Ramos (cell line): Measurements from ENCODE around the gene NFKB2.

Experiments used
- in situ Hi-C: fragments of 300-500 bp; cut with MboI; formaldehyde crosslinking; loops from one replicate; pipeline ENCODE4 v1.14.3; 2022; ENCODE audit warnings: low sequenced_read_pairs; ENCODE audit not compliant: unreplicated experiment

The NFKB2 gene

DNA sequence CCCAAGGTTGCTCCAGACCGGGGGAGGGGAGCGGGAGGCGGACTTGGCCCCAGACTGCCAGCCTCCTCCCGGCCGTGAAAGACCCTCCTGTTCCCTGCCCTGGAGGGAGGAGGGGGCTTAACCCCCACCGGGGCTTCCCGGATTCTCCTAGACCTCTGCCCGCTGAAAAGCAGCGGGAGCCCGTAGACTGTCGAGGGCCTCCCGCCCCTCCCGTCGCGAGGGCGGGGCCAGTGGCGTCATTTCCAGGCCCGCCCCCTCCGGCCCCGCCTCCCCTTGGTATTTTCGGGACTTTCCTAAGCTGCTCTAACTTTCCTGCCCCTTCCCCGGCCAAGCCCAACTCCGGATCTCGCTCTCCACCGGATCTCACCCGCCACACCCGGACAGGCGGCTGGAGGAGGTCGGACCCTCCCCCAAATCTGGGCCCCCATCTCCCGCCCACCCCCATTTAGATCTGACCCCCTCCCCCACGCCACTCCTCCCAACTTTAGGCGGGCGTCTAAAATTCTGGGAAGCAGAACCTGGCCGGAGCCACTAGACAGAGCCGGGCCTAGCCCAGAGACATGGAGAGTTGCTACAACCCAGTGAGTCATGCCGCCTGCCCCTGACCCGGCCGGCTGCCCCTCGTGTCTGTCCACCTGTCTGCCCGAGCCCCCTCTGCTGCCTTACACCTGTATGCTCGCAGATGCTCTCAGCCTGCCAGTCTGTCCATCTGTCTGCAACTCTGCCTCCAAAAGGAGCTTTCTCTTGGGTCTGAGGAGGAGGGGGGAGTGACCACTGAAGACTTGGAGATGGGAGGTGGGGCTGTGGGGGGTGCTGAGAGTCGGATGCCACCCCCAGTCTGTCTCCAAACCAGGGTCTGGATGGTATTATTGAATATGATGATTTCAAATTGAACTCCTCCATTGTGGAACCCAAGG lies at the start of gene NFKB2:
NFKB2 (plus strand) TSS at position 306 of the 917 bp plus-strand sequence; CDS start at position 561, 255 bp downstream.
- in situ Hi-C loops: loop anchor here (10.0 kb wide), 1 partner anchor 189 kb away; no protein-coding TSS in a partner anchor

GRCh38 chr10:102347236-102347828 lies 48.2 kb upstream of the NFKB2 start:
- in situ Hi-C loops: no loop called here

DNA sequence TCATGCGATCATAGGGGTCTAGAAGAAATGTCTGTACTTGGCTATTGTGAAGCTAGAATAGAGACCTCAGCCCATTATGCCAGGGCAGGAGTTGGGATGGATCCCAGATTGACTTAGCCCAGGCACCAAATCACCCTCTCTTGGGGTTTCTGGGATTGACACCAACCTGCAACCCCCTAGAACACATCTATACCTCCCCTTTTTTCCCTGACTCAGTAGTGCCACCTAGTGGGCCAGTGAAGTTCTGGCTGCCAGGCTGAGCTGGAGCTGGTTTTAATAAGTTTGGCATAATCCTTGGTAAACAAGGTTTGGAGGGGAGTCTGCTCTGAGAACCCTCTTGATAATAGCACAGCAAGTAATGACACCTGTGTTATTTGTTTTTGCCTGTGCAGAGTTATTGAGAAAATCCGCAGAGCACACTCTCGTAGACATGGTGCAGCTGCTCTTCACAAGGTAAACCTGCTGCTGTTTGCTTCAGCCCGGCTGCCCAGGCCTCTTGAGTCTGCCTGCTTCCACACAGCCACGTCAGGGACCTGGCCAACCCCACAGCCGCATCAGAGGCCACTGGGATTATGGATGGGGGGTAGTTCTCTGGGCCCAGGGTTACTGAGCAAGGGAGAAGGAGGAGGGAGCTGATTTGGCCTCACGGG lies 43.3 kb upstream of the NFKB2 start:
- in situ Hi-C loops: loop anchor here (5.0 kb wide), 1 partner anchor 125 kb away; the partner anchor contains the start of gene ELOVL3

GRCh38 chr10:102354451-102354850 lies 41.1 kb upstream of the NFKB2 start:
- in situ Hi-C loops: loop anchor here (5.0 kb wide), 1 partner anchor 127 kb away; the partner anchor contains the start of gene ELOVL3

DNA sequence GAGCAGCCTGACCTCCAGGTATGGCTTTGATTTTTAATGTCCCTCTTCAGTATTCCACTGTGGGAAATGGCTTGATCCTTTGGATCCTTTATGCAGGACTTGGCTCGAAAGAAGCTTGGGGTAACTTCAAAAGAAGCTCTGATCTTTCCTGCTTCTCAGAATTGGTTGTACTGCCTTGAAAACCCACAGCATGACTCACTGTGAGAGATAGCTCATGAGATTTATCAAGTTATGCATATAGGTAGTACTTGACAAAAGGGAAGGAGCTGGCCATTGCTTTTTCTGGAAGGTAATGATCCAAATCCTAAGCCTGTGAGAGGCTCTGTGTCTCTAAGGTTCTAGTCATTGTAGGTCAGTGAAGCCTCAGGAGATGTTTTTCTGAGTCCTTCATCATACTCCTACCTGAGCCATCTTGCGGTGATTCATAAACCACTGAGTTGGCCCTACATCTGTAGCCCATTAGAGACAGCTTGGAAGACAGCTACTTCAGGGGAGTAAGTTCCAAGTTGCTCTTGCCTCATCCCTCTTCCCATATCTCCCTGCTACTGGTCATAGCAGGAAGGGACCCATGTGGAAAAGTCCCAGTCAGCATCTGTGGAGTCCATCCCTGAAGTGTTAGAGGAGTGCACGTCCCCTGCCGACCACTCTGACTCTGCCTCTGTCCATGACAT lies 36.7 kb upstream of the NFKB2 start:
- in situ Hi-C loops: no loop called here

DNA sequence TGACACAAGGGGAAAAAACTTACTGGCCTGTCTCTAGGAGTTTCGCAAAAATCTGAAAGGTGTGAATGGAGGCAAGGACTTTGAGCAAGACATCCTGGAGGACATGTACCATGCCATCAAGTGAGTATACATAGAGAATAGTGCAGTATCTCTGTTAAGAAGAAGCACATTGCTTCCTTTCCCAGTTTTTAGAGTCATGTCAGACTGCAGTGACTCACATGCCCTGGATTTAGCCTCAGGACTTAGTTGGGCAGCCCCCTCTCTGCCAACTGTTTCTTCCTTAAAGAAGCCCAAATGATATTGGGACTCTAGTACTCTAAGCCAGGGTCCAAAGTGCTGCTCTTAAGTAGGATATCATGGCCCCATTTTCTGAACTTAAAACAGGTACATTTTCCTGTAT lies 28.1 kb upstream of the NFKB2 start:
- in situ Hi-C loops: no loop called here

DNA sequence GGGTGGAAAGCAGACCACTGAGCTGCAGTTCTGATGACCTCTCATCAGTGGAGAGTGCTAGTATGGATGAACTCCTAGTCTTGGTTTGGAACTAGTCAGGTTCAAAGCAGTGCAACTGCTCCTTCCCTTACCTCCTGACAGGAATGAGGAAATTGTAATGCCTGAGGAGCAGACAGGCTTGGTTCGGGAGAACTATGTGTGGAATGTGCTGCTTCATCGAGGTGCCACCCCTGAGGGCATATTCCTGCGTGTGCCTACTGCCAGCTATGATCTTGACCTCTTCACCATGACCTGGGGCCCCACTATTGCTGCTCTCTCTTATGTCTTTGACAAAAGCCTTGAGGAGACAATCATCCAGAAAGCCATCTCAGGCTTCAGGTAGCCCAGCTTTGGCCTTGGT lies 27.4 kb upstream of the NFKB2 start:
- in situ Hi-C loops: no loop called here

DNA sequence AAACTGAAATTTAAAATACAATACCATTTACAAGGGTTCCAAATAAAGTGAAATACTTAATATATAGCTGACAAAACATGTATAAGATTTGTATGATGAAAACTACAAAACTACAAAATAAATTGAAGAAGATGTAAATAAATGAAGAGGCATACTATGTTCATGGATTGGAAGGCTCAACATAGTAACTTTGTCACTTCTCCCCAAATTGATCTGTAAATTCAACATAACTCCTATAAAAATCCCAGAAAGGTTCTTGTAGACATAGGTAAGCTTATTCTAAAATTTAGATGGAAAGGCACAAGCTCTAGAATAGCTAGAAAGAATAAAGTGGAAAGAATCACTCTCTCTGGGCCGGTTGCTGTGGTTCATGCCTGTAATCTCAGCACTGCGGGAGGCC lies 24.2 kb upstream of the NFKB2 start:
- in situ Hi-C loops: no loop called here

DNA sequence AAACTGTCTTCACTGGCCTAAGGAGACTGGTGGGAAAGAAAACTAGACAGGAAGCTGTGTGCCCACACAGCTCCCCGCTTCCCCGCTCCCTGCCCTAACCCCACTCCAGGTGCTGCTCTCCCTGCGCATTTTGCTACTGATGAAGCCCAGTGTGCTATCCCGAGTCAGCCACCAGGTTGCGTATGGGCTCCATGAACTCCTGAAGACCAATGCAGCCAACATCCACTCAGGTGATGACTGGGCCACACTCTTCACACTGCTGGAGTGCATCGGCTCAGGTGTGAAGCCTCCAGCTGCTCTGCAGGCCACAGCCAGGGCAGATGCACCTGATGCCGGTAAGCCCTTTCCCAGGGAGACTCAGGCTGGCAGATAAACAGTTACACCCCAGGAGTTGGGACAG lies 20.3 kb upstream of the NFKB2 start:
- in situ Hi-C loops: no loop called here

- in situ Hi-C loops: no loop called here
These were observed 19.6 kb upstream of the NFKB2 start for GRCh38 chr10:102375867-102376266.

DNA sequence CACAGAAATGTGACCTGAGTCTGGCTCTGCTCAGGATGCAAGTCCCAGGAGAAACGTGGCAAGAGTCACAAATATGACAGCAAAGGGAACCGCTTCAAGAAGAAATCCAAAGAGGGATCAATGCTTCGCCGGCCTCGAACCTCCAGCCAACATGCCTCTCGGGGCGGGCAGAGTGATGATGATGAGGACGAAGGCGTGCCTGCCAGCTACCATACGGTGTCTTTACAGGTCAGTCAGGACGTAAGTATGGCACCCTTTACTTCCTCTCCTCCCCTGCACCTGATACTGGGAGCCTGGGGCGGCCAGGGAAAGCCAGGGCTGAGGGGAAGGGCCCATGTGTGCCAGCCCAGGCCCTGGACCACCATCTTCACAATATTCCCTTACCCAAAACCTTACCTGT lies 18.6 kb upstream of the NFKB2 start:
- in situ Hi-C loops: no loop called here

DNA sequence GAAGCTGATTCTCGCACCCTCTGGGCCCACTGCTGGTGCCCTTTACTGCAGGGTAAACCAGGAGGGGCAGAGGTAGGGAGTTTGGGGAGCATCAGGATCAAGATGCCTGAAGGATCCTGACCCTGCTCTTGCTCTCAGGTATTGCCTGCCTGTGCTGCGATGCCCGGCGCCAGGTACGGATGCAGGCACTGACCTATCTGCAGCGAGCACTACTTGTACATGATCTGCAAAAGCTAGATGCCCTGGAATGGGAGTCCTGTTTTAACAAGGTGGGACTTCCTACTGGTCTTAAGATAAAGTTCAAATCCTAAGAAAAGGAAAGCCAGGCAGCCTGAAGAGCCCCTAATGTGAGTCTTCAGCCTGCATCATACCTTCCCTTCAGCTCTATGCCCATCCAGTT lies 16.1 kb upstream of the NFKB2 start:
- in situ Hi-C loops: no loop called here

DNA sequence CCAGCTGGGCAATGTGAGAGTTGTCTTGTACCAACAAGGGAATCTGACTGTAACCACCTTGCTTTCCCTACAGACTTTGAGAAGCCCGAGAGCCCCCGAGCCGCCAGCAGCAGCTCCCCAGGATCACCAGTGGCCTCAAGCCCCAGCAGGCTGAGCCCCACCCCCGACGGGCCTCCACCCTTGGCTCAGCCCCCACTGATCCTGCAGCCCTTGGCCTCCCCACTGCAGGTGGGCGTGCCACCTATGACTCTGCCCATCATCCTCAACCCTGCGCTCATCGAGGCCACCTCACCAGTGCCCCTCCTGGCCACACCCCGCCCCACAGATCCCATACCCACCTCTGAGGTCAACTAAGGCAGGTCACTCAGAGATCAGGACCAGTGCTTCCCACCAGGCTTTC lies 13.5 kb upstream of the NFKB2 start:
- in situ Hi-C loops: no loop called here

DNA sequence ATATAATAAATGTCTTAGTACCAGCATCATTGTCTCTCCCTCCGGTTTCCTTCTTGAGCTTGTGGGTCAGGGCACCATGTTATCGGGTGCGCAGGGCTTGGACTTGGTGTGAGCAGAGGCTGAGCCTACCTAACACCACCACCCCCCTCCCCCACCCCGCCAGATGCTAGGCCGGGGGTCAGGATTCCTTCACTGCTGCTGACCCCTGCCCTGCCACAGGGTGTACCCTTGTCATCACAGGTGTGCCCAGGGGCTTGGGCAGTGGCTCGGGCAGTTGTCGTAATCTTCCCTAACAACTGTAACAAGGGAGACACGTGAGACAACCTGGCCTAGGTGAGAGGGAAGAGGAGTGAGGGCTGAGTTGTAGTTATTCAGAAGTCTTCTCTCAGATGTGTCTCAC lies 12.6 kb upstream of the NFKB2 start:
- in situ Hi-C loops: no loop called here

DNA sequence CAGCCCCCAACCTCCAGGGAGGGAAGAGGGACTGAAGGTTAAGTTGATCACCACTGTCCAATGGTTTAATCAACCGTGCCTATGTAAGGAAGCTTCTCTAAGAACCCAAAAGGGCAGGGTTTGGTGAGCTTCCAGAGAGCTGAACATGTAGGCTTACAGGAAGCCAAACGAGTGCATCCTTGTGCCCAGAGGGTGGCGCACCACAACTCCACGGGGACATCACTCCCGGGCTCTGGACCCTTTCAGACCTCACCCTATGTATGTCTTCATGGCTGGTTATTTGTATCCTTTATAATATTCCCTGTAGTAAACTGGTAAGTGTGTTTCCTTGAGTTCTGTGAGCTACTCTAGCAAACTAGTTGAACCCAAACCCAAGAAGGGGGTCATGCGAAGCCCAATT lies 11.5 kb upstream of the NFKB2 start:
- in situ Hi-C loops: no loop called here

DNA sequence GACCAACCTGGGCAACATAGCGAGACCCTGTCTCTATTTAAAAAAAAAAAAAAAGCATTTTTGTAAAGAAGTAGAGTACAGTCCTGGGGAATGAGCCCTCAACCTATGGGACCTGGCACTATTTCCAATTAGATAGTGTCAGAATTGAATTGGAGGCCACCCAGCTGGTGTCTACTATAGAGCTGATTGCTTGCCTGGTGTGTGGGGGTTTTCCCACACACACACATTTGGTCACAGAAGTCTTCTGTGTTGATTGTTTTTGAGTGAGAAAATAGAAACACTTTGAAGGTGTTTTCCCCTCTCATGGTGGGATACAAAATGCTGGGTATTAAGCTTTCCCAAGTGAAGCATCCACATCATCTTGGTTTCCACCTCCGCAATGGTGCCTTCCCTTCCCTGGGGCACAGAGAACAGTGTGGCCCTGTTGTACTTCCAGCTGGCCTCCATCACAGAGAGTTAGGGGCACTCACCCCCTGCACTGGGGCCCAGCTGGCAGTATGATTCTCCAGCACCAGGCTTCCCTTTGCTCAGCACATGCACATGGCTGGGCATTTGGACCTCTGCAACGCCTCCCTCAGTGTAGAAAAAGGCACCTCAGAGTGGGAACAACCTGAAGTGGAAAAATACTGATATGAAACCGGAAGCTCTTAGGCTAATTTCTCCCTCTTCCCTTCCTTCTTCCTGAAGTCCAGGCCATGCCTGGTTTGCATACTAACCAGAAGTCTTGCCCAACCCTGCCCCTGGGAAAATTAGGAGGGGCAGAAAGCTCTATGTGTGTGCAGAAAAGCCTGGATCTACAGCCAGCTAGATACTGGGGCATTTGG lies 10.7 kb upstream of the NFKB2 start:
- in situ Hi-C loops: no loop called here

DNA sequence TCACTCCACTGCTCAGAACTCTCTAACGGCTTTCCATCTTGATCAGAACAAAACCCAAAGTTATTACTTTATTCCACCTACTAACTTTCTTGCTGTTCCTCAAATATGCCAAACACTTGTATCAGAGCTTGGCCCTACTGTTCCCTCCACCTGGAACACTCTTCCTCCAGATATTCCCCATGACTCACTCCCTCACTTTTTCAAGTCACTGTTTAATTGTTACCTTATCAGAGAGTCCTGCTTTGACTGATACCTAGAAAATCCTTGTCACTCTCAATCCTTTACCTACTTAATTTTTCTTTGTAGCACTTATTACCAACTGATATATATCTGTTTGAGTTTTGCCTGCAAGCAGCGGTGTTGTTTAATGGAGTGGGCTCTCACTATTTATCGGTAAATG lies 5.6 kb upstream of the NFKB2 start:
- in situ Hi-C loops: loop anchor here (10.0 kb wide), 1 partner anchor 195 kb away; no protein-coding TSS in a partner anchor

DNA sequence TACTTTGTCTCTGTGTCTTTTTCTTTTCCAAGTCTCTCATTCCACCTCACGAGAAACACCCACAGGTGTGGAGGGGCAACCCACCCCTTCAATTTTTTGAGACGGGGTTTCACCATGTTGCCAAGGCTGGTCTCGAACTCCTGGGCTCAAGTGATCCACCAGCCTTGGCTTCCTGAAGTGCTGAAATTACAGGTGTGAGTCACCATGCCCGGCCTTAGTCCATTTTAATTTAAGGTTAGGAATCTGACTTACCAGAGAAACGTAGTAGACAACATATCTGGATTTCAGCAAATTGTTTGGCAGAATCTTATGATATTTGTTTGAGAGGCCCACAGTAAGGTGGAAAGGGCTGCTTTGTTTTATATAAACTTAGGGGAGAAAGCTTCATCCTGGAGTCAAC lies 3.2 kb upstream of the NFKB2 start:
- in situ Hi-C loops: loop anchor here (10.0 kb wide), 1 partner anchor 192 kb away; no protein-coding TSS in a partner anchor

DNA sequence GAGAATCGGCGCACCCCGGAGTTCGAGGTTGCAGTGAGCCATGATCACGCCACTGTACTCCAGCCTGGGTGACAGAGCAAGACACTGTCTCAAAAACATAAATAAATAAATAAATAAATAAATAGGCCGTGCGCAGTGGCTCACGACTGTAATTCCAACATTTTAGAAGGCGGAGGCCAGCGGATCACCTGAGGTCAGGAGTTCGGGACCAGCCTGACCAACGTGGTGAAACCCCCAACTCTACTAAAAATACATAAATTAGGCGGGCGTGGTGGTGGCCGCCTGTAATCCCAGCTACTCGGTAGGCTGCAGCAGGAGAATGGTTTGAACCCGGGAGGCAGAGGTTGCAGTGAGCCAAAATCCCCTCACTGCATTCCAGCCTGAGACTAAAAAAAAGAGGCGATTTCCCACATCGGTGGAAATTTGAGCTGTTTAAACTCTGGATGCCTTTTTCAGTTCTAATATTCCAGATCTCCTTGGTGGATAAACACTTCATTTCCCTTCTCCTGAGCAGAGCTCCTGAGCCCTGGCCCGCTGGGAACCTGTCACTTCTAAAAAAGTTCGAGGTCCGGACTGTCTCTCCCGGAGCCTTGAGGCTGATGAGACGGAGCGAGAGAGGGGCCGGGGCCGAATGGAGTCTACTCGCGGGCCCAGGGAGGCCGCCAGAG lies 2.0 kb upstream of the NFKB2 start:
- in situ Hi-C loops: loop anchor here (10.0 kb wide), 1 partner anchor 191 kb away; no protein-coding TSS in a partner anchor
